T-cell (primary cell): ENCODE results near the gene LPCAT2. TPM values are rescaled to one million over a fixed set of nuclear protein-coding genes. Genes with fewer than 3 reads are reported as not detected.

Experiments
- ATAC-seq, 4 experiments: fragments of 200-7000 bp in 3 of 4; fragments of 150-1000 bp in 1 of 4; cut with Tn5 transposase; replicated peaks in 1 of 4; 1 replicate in 3 of 4; 2 replicates in 1 of 4; pipeline ENCODE4 v1.10.0; 2021; ENCODE audit warnings: moderate library complexity in 3 of 4, mild to moderate bottlenecking in 2 of 4, moderate number of reproducible peaks in 1 of 4
- CTCF ChIA-PET, 2 donors: fragments of 300-600 bp; sonication (Branson Sonifier 250); formaldehyde crosslinking; loops; one replicate each; lab custom pipeline; 2022; ENCODE audit warnings: antibody characterized with exemption in 2 of 2; lab: Charles Lee
- POLR2A ChIA-PET, 2 donors: fragments of 300-600 bp; sonication (Branson Sonifier 250); formaldehyde crosslinking; loops; one replicate each; lab custom pipeline; 2022; ENCODE audit warnings: antibody characterized with exemption in 2 of 2; lab: Charles Lee
- DNase-seq, 35 experiments: peaks; one replicate each; pipeline versions ENCODE4 v3.0.0 to v3.0.0-alpha.2; 2013 to 2023
- H3K27ac ChIP-seq: one replicate; pipeline ENCODE4 v1.5.1; 2013; ENCODE audit warnings: low read length
- H3K27me3 ChIP-seq, 2 experiments: replicated peaks in 1 of 2; 1 replicate in 1 of 2; 2 replicates in 1 of 2; pipeline versions ENCODE4 v1.6.1 to v1.7.0; 2013; ENCODE audit warnings: low read length in 1 of 2, mixed read lengths in 1 of 2; ENCODE audit not compliant: control insufficient read depth in 2 of 2, insufficient read depth in 2 of 2; ENCODE audit errors: extremely low read depth in 1 of 2
- H3K36me3 ChIP-seq, 2 donors: 1 replicate in 1 of 2; 2 replicates in 1 of 2; pipeline versions ENCODE4 v1.6.1 to v1.7.0; 2013; ENCODE audit warnings: low read length in 1 of 2; ENCODE audit not compliant: control insufficient read depth in 2 of 2, insufficient read depth in 1 of 2; ENCODE audit errors: extremely low read depth in 1 of 2
- H3K4me1 ChIP-seq, 2 experiments: 1 replicate in 1 of 2; 2 replicates in 1 of 2; pipeline versions ENCODE4 v1.6.1 to v1.7.0; 2013; ENCODE audit warnings: low read length in 2 of 2, mixed read lengths in 1 of 2; ENCODE audit not compliant: insufficient read depth in 2 of 2, control insufficient read depth in 1 of 2; ENCODE audit errors: extremely low read depth in 1 of 2
- H3K4me3 ChIP-seq, 2 donors: 1 replicate in 1 of 2; 2 replicates in 1 of 2; pipeline versions ENCODE4 v1.5.1 to v1.7.0; 2013; ENCODE audit warnings: mild to moderate bottlenecking in 2 of 2, low read length in 1 of 2, moderate library complexity in 1 of 2; ENCODE audit not compliant: control insufficient read depth in 1 of 2; ENCODE audit errors: extremely low read depth in 1 of 2
- H3K9me3 ChIP-seq: 2 replicates; pipeline ENCODE4 v1.7.0; 2013
- H3K27ac Mint-ChIP-seq, 2 donors: one replicate each; pipeline ENCODE4 v1.8.0; 2020 to 2021; ENCODE audit warnings: mild to moderate bottlenecking in 2 of 2, mixed read lengths in 2 of 2
- H3K27me3 Mint-ChIP-seq, 2 donors: one replicate each; pipeline ENCODE4 v1.8.0; 2021 to 2022; ENCODE audit warnings: mixed read lengths in 2 of 2
- H3K36me3 Mint-ChIP-seq: one replicate; pipeline ENCODE4 v1.8.0; 2021; ENCODE audit warnings: mixed read lengths
- H3K4me1 Mint-ChIP-seq, 3 donors: one replicate each; pipeline ENCODE4 v1.8.0; 2020 to 2022; ENCODE audit warnings: mixed read lengths in 3 of 3, mild to moderate bottlenecking in 1 of 3
- H3K4me3 Mint-ChIP-seq, 3 donors: one replicate each; pipeline ENCODE4 v1.8.0; 2020 to 2022; ENCODE audit warnings: mild to moderate bottlenecking in 3 of 3, mixed read lengths in 3 of 3, moderate library complexity in 3 of 3
- H3K9me3 Mint-ChIP-seq, 3 donors: one replicate each; pipeline ENCODE4 v1.8.0; 2020 to 2022; ENCODE audit warnings: mixed read lengths in 3 of 3
- WGBS: methylation state at CpG from one replicate; pipeline ENCODE4 v1.1.5; 2013; ENCODE audit warnings: missing lambda C conversion rate; ENCODE audit not compliant: insufficient coverage; 5-methylcytosine and 5-hydroxymethylcytosine counted together
- total RNA-seq, 35 experiments: library from RNA in 6 of 35; stranded (reverse) in 6 of 35; fragments of 120-200 nt in 1 of 35; gene quantifications; one replicate each; pipeline versions ENCODE4 v1.2.1 to v1.2.4 and lab custom pipeline; 2013 to 2026

The LPCAT2 gene
- total RNA-seq, 5 donors from 2014 or later (not counting 1 experiment from before 2014, with no cell fraction given), result 0.25 to 1.1 (median 0.79) TPM

- peaks cover 4 to 9% of the 10 kb centered on the region in 2 donors for H3K27me3 Mint-ChIP-seq
- no peak for ATAC-seq
- Histone ChIP-seq H3K4me3 (no peak overlapping the region), H3K4me1 (no peaks in the 10 kb centered on the region), H3K36me3 (no peaks in the 10 kb centered on the region), H3K27me3 (peaks cover 0 to 2% of the 10 kb centered on the region in 2 experiments), H3K27ac (no peak overlapping the region), H3K9me3 (no peaks in the 10 kb centered on the region)
- no peaks in the 10 kb centered on the region for H3K9me3 Mint-ChIP-seq
- DNase-seq, result no peak
- no CpG with 5 or more reads among the region's 1 CpG for WGBS
- CTCF ChIA-PET, result no interaction called here
- no peak overlapping the region for H3K4me3 Mint-ChIP-seq
- POLR2A ChIA-PET, result no interaction called here
- H3K36me3 Mint-ChIP-seq, result no peaks in the 10 kb centered on the region
- H3K4me1 Mint-ChIP-seq, result no peaks in the 10 kb centered on the region
- no peak overlapping the region for H3K27ac Mint-ChIP-seq
These were observed 54.1 kb downstream of the LPCAT2 start for GRCh38 chr16:55562936-55563335.

GRCh38 chr16:55563797-55564196 is 54.9 kb downstream of the LPCAT2 start:
- Mint-ChIP-seq H3K27ac (no peak overlapping the region), H3K27me3 (peaks cover 4 to 9% of the 10 kb centered on the region in 2 donors), H3K9me3 (no peaks in the 10 kb centered on the region), H3K4me3 (no peak overlapping the region), H3K36me3 (no peaks in the 10 kb centered on the region), H3K4me1 (no peaks in the 10 kb centered on the region)
- Histone ChIP-seq H3K4me3 (no peak overlapping the region), H3K36me3 (no peaks in the 10 kb centered on the region), H3K27me3 (peaks cover 0 to 2% of the 10 kb centered on the region in 2 experiments), H3K4me1 (no peaks in the 10 kb centered on the region), H3K27ac (no peak overlapping the region), H3K9me3 (no peaks in the 10 kb centered on the region)
- WGBS, result no CpG with 5 or more reads among the region's 2 CpGs
- no peak for ATAC-seq
- POLR2A ChIA-PET, result no interaction called here
- CTCF ChIA-PET, result no interaction called here
- no peak for DNase-seq

DNA sequence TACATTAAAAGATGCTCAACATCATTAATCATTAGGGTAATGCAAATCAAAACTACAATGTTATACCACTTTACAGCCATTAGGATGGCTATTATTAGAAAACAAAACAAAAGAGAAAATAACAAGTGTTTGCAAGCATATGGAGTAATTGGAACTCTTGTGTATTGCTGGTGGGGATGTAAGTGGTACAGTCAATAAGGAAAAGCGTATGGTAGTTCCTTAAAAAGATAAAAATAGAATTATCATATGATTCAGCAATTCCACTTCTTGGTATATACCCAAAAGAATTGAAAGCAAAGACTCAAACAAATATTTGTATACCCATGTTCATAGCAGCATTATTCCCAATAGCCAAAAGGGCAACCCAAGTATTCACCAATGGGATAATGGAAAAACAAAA is 56.2 kb downstream of the LPCAT2 start:
- peaks cover 4 to 13% of the 10 kb centered on the region in 2 donors for H3K27me3 Mint-ChIP-seq
- H3K4me1 Mint-ChIP-seq, result no peaks in the 10 kb centered on the region
- ATAC-seq, result no peak
- POLR2A ChIA-PET, result no interaction called here
- Histone ChIP-seq H3K27me3 (peaks cover 0 to 2% of the 10 kb centered on the region in 2 experiments), H3K4me3 (no peak overlapping the region), H3K36me3 (no peaks in the 10 kb centered on the region), H3K27ac (no peak overlapping the region), H3K4me1 (no peaks in the 10 kb centered on the region), H3K9me3 (no peaks in the 10 kb centered on the region)
- CTCF ChIA-PET, result no interaction called here
- H3K4me3 Mint-ChIP-seq, result no peak overlapping the region
- WGBS, result no CpG with 5 or more reads among the region's 1 CpG
- no peaks in the 10 kb centered on the region for H3K9me3 Mint-ChIP-seq
- no peak for DNase-seq
- no peak overlapping the region for H3K27ac Mint-ChIP-seq
- H3K36me3 Mint-ChIP-seq, result no peaks in the 10 kb centered on the region

- Histone ChIP-seq H3K4me3 (no peak within 1 kb of the TSS), H3K36me3 (no peaks in the 10 kb centered on the region), H3K4me1 (no peaks in the 10 kb centered on the region), H3K9me3 (no peaks in the 10 kb centered on the region), H3K27me3 (peaks cover 0 to 5% of the 10 kb centered on the region in 2 experiments), H3K27ac (no peak within 1 kb of the TSS)
- ATAC-seq, result no peak
- H3K4me3 Mint-ChIP-seq, result no peak within 1 kb of the TSS
- WGBS, result 93% methylated on average over 3 of the region's 9 CpGs
- no peaks in the 10 kb centered on the region for H3K4me1 Mint-ChIP-seq
- no peak within 1 kb of the TSS for H3K27ac Mint-ChIP-seq
- DNase-seq, result no peak
- ChIA-PET POLR2A (no interaction called here), CTCF (no interaction called here)
- H3K9me3 Mint-ChIP-seq, result no peaks in the 10 kb centered on the region
- peaks cover 4 to 13% of the 10 kb centered on the region in 2 donors for H3K27me3 Mint-ChIP-seq
- H3K36me3 Mint-ChIP-seq, result no peaks in the 10 kb centered on the region
These were observed 57.7 kb downstream of the LPCAT2 start, which contains the start of gene CAPNS2 for GRCh38 chr16:55566432-55567175. TSS of gene CAPNS2 (plus strand) at chr16:55566684. CDS start at chr16:55566757, 73 bp downstream.

- H3K4me3 ChIP-seq, result no peak overlapping the region
- ATAC-seq, result no peak
- H3K4me3 Mint-ChIP-seq, result no peak overlapping the region
- 56% methylated on average over 2 of the region's 3 CpGs for WGBS
- no peak overlapping the region for H3K27ac Mint-ChIP-seq
- H3K27ac ChIP-seq, result no peak overlapping the region
- no peaks in the 10 kb centered on the region for H3K4me1 Mint-ChIP-seq
- H3K4me1 ChIP-seq, result no peaks in the 10 kb centered on the region
- CTCF ChIA-PET, result no interaction called here
- no peaks in the 10 kb centered on the region for H3K36me3 ChIP-seq
- H3K36me3 Mint-ChIP-seq, result no peaks in the 10 kb centered on the region
- H3K9me3 ChIP-seq, result no peaks in the 10 kb centered on the region
- peaks cover 0 to 5% of the 10 kb centered on the region in 2 experiments for H3K27me3 ChIP-seq
- no peak for DNase-seq
- no peaks in the 10 kb centered on the region for H3K9me3 Mint-ChIP-seq
- POLR2A ChIA-PET, result no interaction called here
- peaks cover 4 to 9% of the 10 kb centered on the region in 2 donors for H3K27me3 Mint-ChIP-seq
These were observed 58.5 kb downstream of the LPCAT2 start for GRCh38 chr16:55567382-55567781.

DNA sequence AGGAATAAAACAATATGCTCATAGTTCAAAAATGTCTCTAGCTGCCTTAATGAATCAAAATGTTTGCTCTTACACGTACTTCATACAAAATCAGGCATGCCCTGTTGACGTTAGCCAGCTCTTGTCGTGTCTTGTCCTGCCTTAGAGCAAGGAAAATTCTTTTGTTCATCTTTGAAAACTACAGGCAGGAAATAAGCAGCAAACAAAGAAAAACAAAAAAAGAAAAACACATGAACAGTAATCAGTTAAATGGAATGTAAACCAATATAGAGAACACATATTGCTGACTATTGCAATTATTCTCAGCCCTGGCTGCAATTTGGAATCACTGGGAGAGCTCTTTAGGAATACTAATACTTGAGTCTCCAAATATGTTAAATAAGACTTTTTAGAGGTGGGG is 59.3 kb downstream of the LPCAT2 start:
- H3K27me3 Mint-ChIP-seq, result peaks cover 2 to 5% of the 10 kb centered on the region in 2 donors
- no peak overlapping the region for H3K4me3 Mint-ChIP-seq
- peaks cover 0 to 5% of the 10 kb centered on the region in 2 experiments for H3K27me3 ChIP-seq
- CTCF ChIA-PET, result no interaction called here
- no peak overlapping the region for H3K4me3 ChIP-seq
- POLR2A ChIA-PET, result no interaction called here
- H3K4me1 ChIP-seq, result no peaks in the 10 kb centered on the region
- DNase-seq (no peak), ATAC-seq (no peak)
- no CpG with 5 or more reads among the region's 3 CpGs for WGBS
- H3K9me3 ChIP-seq, result no peaks in the 10 kb centered on the region
- H3K27ac Mint-ChIP-seq, result no peak overlapping the region
- no peaks in the 10 kb centered on the region for H3K36me3 ChIP-seq
- no peaks in the 10 kb centered on the region for H3K9me3 Mint-ChIP-seq
- no peaks in the 10 kb centered on the region for H3K36me3 Mint-ChIP-seq
- no peaks in the 10 kb centered on the region for H3K4me1 Mint-ChIP-seq
- H3K27ac ChIP-seq, result no peak overlapping the region
